GM12878 (cell line): ENCODE results near the gene NHSL2. TPM values are rescaled to one million over a fixed set of nuclear protein-coding genes. Genes with fewer than 3 reads are reported as not detected.

Source experiments
- ATAC-seq: fragments of 200-7000 bp; cut with Tn5 transposase; 3 replicates; pipeline ENCODE4 v1.9.1; 2020; ENCODE audit warnings: mild to moderate bottlenecking, moderate library complexity
- BruUV-seq: library from RNA; stranded (reverse); fragments of 400-500 nt; replicated peaks from 2 replicates; lab custom pipeline; 2021; lab: Mats Ljungman, UMichigan
- CTCF ChIA-PET: fragments of 300-600 bp; sonication (Branson Sonifier 250); formaldehyde crosslinking; extraction: SDS; loops from one replicate; lab custom pipeline; 2021; ENCODE audit warnings: inconsistent platforms; lab: Yijun Ruan, JAX
- POLR2A ChIA-PET: fragments of 350-600 bp; formaldehyde crosslinking; extraction: SDS; loops from one replicate; lab custom pipeline; 2021; ENCODE audit warnings: inconsistent platforms; lab: Charles Lee
- RAD21 ChIA-PET: fragments of 300-600 bp; sonication (Branson Sonifier 250); formaldehyde crosslinking; loops from one replicate; lab custom pipeline; 2023; ENCODE audit warnings: antibody characterized with exemption; ENCODE audit not compliant: unreplicated experiment; lab: Charles Lee
- SMC1A ChIA-PET: fragments of 300-600 bp; sonication (Branson Sonifier 250); formaldehyde crosslinking; loops from one replicate; lab custom pipeline; 2023; ENCODE audit not compliant: unreplicated experiment, uncharacterized antibody; lab: Charles Lee
- DNase-seq: peaks from one replicate; pipeline ENCODE4 v3.0.0-alpha.2; 2011; ENCODE audit warnings: low read depth, low spot score
- FAIRE-seq: peaks from 3 replicates; lab custom pipeline; 2011; peaks lifted over from hg19 to GRCh38; lab: Jason Lieb, UNC
- H2AFZ ChIP-seq: 2 replicates; pipeline ENCODE4 v1.6.0; 2011; ENCODE audit warnings: low read depth, low read length, control low read depth; ENCODE audit not compliant: control insufficient read depth
- H3K27ac ChIP-seq: 2 replicates; pipeline ENCODE4 v1.5.1; 2011; ENCODE audit warnings: control low read depth; ENCODE audit not compliant: control insufficient read depth, insufficient read depth
- H3K27me3 ChIP-seq, 2 experiments: replicated peaks in 1 of 2; 2 replicates each; pipeline versions ENCODE4 v1.6.0 to v1.6.1; 2011; ENCODE audit warnings: low read length in 1 of 2; ENCODE audit not compliant: control insufficient read depth in 2 of 2, insufficient read depth in 2 of 2
- H3K36me3 ChIP-seq, 2 experiments: 2 replicates each; pipeline ENCODE4 v1.5.1; 2011; ENCODE audit warnings: low read length in 1 of 2; ENCODE audit not compliant: control insufficient read depth in 2 of 2, insufficient read depth in 2 of 2
- H3K4me1 ChIP-seq: 2 replicates; pipeline ENCODE4 v1.6.1; 2011; ENCODE audit warnings: mild to moderate bottlenecking, low read length, moderate library complexity, mixed read lengths; ENCODE audit not compliant: control insufficient read depth, insufficient read depth
- H3K4me2 ChIP-seq: 2 replicates; pipeline ENCODE4 v1.6.0; 2011; ENCODE audit warnings: control low read depth; ENCODE audit not compliant: control insufficient read depth, insufficient read depth
- H3K4me3 ChIP-seq: fragments of 200-600 bp; sonication (generic); 2 replicates; pipeline ENCODE4 v1.5.1; 2016
- H3K79me2 ChIP-seq: 2 replicates; pipeline ENCODE4 v1.6.0; 2011; ENCODE audit warnings: low read length; ENCODE audit not compliant: control insufficient read depth, insufficient read depth
- H3K9ac ChIP-seq: 2 replicates; pipeline ENCODE4 v1.8.0; 2011; ENCODE audit warnings: low read length, control low read depth, mixed read lengths; ENCODE audit not compliant: control insufficient read depth, insufficient read depth
- H3K9me3 ChIP-seq: replicated peaks from 3 replicates; pipeline ENCODE4 v1.5.1; 2011; ENCODE audit warnings: mild to moderate bottlenecking, low read length; ENCODE audit not compliant: control insufficient read depth, insufficient read depth
- H4K20me1 ChIP-seq: 2 replicates; pipeline ENCODE4 v1.6.0; 2011; ENCODE audit not compliant: control insufficient read depth, insufficient read depth
- CEBPB ChIP-seq, 2 experiments: fragments of 150-350 bp in 1 of 2; IDR thresholded peaks; 2 replicates each; pipeline ENCODE4 v1.6.1; 2012 to 2014; ENCODE audit warnings: low read depth in 2 of 2, low read length in 2 of 2, borderline replicate concordance in 1 of 2, inconsistent platforms in 1 of 2
- CREB1 ChIP-seq: IDR thresholded peaks from 2 replicates; pipeline ENCODE4 v1.6.1; 2012; ENCODE audit warnings: low read depth, mild to moderate bottlenecking, inconsistent platforms
- FOXM1 ChIP-seq: IDR thresholded peaks from 2 replicates; pipeline ENCODE4 v1.6.1; 2012; ENCODE audit warnings: low read depth, mild to moderate bottlenecking, inconsistent platforms, low read length, moderate library complexity
- GATAD2B ChIP-seq: fragments of 450-650 bp; conservative IDR thresholded peaks from 2 replicates; pipeline ENCODE4 v1.6.1; 2017; ENCODE audit warnings: low read depth, mild to moderate bottlenecking, moderate library complexity
- HSF1 ChIP-seq: fragments of 150-350 bp; IDR thresholded peaks from 2 replicates; pipeline ENCODE4 v1.6.1; 2014; ENCODE audit warnings: mild to moderate bottlenecking, low read depth, low read length
- PAX8 ChIP-seq: fragments of 450-650 bp; IDR thresholded peaks from 2 replicates; pipeline ENCODE4 v1.6.1; 2017; ENCODE audit warnings: mild to moderate bottlenecking, moderate library complexity
- SPI1 ChIP-seq: IDR thresholded peaks from 2 replicates; pipeline ENCODE4 v1.6.1; 2011; ENCODE audit warnings: low read depth, mild to moderate bottlenecking, low read length, moderate library complexity, borderline replicate concordance; ENCODE audit not compliant: insufficient read depth
- SREBF1 ChIP-seq: IDR thresholded peaks from 2 replicates; pipeline ENCODE4 v1.6.1; 2012; ENCODE audit warnings: mild to moderate bottlenecking, low read length
- SRF ChIP-seq, 2 experiments: IDR thresholded peaks; 2 replicates each; pipeline ENCODE4 v1.6.1; 2011; ENCODE audit warnings: low read depth in 2 of 2, low read length in 2 of 2, mild to moderate bottlenecking in 1 of 2, moderate library complexity in 1 of 2
- STAT1 ChIP-seq: fragments of 450-650 bp; conservative IDR thresholded peaks from 2 replicates; pipeline ENCODE4 v1.6.1; 2014; ENCODE audit warnings: antibody characterized with exemption, mild to moderate bottlenecking
- SUPT20H ChIP-seq: IDR thresholded peaks from 2 replicates; pipeline ENCODE4 v1.6.1; 2011; ENCODE audit warnings: low read depth, mild to moderate bottlenecking, low read length, moderate library complexity, borderline replicate concordance; ENCODE audit not compliant: control insufficient read depth
- TCF3 ChIP-seq: IDR thresholded peaks from 2 replicates; pipeline ENCODE4 v1.6.1; 2012; ENCODE audit warnings: low read depth, mild to moderate bottlenecking, low read length, borderline replicate concordance; ENCODE audit not compliant: insufficient read depth
- USF2 ChIP-seq: IDR thresholded peaks from 2 replicates; pipeline ENCODE4 v1.6.1; 2011; ENCODE audit warnings: low read depth, low read length, improper control_type of control experiment, borderline replicate concordance
- WGBS: methylation state at CpG from one replicate; pipeline ENCODE4 v1.1.6; 2016; ENCODE audit warnings: low lambda C conversion rate; ENCODE audit not compliant: insufficient replicate concordance, insufficient coverage; ENCODE audit errors: missing lambda C conversion rate; 5-methylcytosine and 5-hydroxymethylcytosine counted together
- in situ Hi-C: fragments of 300-500 bp; cut with MboI; formaldehyde crosslinking; loops from 9 replicates; pipeline ENCODE4 v1.14.3; 2018; ENCODE audit warnings: mixed read lengths
- intact Hi-C: fragments of 100-400 bp; cut with micrococcal nuclease; formaldehyde crosslinking; loops from one replicate; pipeline ENCODE4 v1.14.2; 2022; ENCODE audit not compliant: unreplicated experiment
- polyA plus RNA-seq, 11 experiments: library from polyadenylated mRNA; depleted of rRNA in 4 of 11; unstranded in 6 of 11; stranded (reverse) in 5 of 11; fragments of >200 nt; fragmentation: Nextera tagmentation in 4 of 11; fragmentation: Illumina TruSeq in 1 of 11; extraction: Ambion mirVana in 4 of 11; extraction: Trizol in 1 of 11; gene quantifications; 1 replicate in 1 of 11; 2 replicates in 10 of 11; pipeline versions ENCODE4 v1.2.1 to v1.2.3, GENCODE V29; 2011 to 2016; ENCODE audit warnings: inconsistent platforms in 2 of 11, missing spikeins in 2 of 11, low read depth in 1 of 11
- total RNA-seq, 4 experiments: library from RNA; depleted of rRNA in 3 of 4; stranded (reverse); fragments of >200 nt in 3 of 4; fragmentation: Illumina TruSeq in 1 of 4; extraction: Trizol in 1 of 4; gene quantifications; 2 replicates each; pipeline versions ENCODE4 v1.2.1 to v1.2.3, GENCODE V29; 2013 to 2021
- TF ChIP-seq, protein P1 (sequence below): IDR thresholded peaks from 2 replicates; pipeline ENCODE4 v1.6.1; 2012; ENCODE audit warnings: low read length, inconsistent platforms

The NHSL2 gene
- total and polyA plus RNA-seq, 10 of the 15 experiments (the other 5 are each of a cell fraction or from before 2014, with no cell fraction given), result 0.05 to 0.53 (median 0.07) TPM; not detected in 2

DNA sequence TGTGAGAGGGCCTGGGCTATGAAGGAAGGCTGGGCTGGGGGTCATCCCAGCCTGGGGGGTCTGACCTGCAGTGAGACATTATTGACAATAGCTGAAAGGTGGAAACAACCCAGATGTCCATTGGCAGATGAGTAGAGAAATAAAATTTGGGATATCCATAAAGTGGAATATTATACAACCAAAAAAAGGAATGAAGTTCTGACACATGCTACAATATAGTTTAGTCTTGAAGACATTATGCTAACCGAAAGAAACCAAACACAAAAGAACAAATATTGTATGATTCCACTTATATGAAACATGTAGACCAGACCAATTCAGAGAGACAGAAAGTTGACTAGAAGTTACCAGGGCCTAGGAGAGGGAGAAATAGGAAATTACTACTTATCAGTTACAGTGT, 176.3 kb downstream of the NHSL2 start:
- POLR2A ChIA-PET, result no interaction called here
- 53% methylated on average over 1 of the region's 1 CpG for WGBS

More for the DNA sequence above, 176.3 kb downstream of the NHSL2 start:
- Histone ChIP-seq H3K79me2 (no peaks in the 10 kb centered on the region), H3K4me3 (no peak overlapping the region), H3K36me3 (no peaks in the 10 kb centered on the region)
- no peak for FAIRE-seq
- SMC1A ChIA-PET, result no interaction called here
- no TSS peak for BruUV-seq
- no peak for TF ChIP-seq SRF (IDR thresholded peaks at IDR 0.05; ENCODE audit: low read depth in 2 of 2, low read length in 2 of 2)
- no peak for TF ChIP-seq CREB1
- TF ChIP-seq PAX8, result no peak
- no peak for TF ChIP-seq SREBF1
- TF ChIP-seq SPI1, result no peak
- TF ChIP-seq HSF1, result no peak
- TF ChIP-seq SUPT20H, result no peak
- no peak for TF ChIP-seq CEBPB (IDR thresholded peaks at IDR 0.05; ENCODE audit: borderline replicate concordance in 1 of 2, low read depth in 2 of 2, low read length in 2 of 2)
- TF ChIP-seq USF2, result no peak
- TF ChIP-seq FOXM1, result no peak
- no peak for TF ChIP-seq STAT1
- TF ChIP-seq GATAD2B, result no peak
- TF ChIP-seq TCF3, result no peak
- TF ChIP-seq, protein P1, sequence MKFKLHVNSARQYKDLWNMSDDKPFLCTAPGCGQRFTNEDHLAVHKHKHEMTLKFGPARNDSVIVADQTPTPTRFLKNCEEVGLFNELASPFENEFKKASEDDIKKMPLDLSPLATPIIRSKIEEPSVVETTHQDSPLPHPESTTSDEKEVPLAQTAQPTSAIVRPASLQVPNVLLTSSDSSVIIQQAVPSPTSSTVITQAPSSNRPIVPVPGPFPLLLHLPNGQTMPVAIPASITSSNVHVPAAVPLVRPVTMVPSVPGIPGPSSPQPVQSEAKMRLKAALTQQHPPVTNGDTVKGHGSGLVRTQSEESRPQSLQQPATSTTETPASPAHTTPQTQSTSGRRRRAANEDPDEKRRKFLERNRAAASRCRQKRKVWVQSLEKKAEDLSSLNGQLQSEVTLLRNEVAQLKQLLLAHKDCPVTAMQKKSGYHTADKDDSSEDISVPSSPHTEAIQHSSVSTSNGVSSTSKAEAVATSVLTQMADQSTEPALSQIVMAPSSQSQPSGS, result no peak
- TF ChIP-seq, all 136 proteins: peak for 0
- H4K20me1 ChIP-seq, result no peaks in the 10 kb centered on the region
- in situ Hi-C loops (no loop called here), intact Hi-C loops (no loop called here)
- H3K4me2 ChIP-seq, result no peak overlapping the region
- H3K27me3 ChIP-seq, result no peaks in the 10 kb centered on the region
- no peak for ATAC-seq
- no peak overlapping the region for H3K27ac ChIP-seq
- RAD21 ChIA-PET, result no interaction called here
- no peak for DNase-seq
- H3K9ac ChIP-seq, result no peak overlapping the region
- no peak overlapping the region for H2AFZ ChIP-seq
- CTCF ChIA-PET, result no interaction called here
- no peaks in the 10 kb centered on the region for H3K4me1 ChIP-seq
- no peaks in the 10 kb centered on the region for H3K9me3 ChIP-seq
